MG63 (cell line): Measurements from ENCODE around the gene COL11A2. TPM values are rescaled to one million over a fixed set of nuclear protein-coding genes. Genes with fewer than 3 reads are reported as not detected.

ENCODE experiments used
- DNase-seq: peaks from one replicate; pipeline ENCODE4 v3.0.0-alpha.2; 2020
- H3K27me3 ChIP-seq: fragments of 250-450 bp; sonication (Bioruptor Pico); 2 replicates; pipeline ENCODE4 v1.5.1; 2020; ENCODE audit warnings: mild to moderate bottlenecking, moderate library complexity
- H3K36me3 ChIP-seq: fragments of 250-450 bp; sonication (Bioruptor Pico); 2 replicates; pipeline ENCODE4 v1.5.1; 2020; ENCODE audit warnings: mild to moderate bottlenecking, moderate library complexity
- H3K4me3 ChIP-seq: fragments of 250-450 bp; sonication (Bioruptor Pico); 2 replicates; pipeline ENCODE4 v1.5.1; 2020; ENCODE audit warnings: mild to moderate bottlenecking, moderate library complexity
- H3K9me3 ChIP-seq: fragments of 250-450 bp; sonication (Bioruptor Pico); 2 replicates; pipeline ENCODE4 v1.5.1; 2020; ENCODE audit warnings: mild to moderate bottlenecking, moderate library complexity
- total RNA-seq: library from RNA; depleted of rRNA; stranded (reverse); fragments of >200 nt; shearing (Covaris generic); gene quantifications from 2 replicates; pipeline ENCODE4 v1.2.3, GENCODE V29; 2014; ENCODE audit warnings: low replicate concordance

COL11A2 gene
- total RNA-seq, 1 experiment from 2014 or later, result 0.99 TPM

DNA sequence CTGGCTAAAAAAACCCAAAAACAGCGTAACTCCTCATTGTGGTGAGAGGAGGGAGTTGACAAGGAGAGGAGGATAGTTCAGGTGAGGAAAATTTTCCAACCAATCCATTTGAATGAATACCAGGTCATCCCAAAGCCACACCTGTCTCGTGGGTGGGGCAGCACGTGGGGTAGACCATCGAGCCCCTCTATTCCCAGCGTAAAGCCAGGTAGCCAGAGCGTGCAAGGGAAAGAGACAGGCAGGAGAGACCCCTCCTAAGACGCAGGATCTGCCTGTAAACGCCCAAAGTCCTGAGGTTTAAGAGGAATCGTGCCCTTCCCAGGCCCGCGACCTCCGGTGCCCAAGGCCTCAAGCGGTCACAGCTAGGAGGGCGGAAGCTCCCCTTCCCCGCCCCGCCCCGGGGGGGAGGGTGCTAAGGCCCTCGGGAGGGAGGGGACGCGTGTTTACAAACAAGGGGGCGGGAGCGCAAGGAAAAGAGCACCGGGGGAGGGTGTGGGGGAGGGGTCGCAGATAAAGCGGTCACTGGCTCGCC is 7.5 kb upstream of the COL11A2 start:
- H3K27me3 ChIP-seq, result no peaks in the 10 kb centered on the region
- H3K9me3 ChIP-seq, result no peaks in the 10 kb centered on the region
- peaks cover 86% of the 10 kb centered on the region for H3K36me3 ChIP-seq
- peak; percentile 98 for DNase-seq
- H3K4me3 ChIP-seq, result peak overlapping the region; percentile 96

DNA sequence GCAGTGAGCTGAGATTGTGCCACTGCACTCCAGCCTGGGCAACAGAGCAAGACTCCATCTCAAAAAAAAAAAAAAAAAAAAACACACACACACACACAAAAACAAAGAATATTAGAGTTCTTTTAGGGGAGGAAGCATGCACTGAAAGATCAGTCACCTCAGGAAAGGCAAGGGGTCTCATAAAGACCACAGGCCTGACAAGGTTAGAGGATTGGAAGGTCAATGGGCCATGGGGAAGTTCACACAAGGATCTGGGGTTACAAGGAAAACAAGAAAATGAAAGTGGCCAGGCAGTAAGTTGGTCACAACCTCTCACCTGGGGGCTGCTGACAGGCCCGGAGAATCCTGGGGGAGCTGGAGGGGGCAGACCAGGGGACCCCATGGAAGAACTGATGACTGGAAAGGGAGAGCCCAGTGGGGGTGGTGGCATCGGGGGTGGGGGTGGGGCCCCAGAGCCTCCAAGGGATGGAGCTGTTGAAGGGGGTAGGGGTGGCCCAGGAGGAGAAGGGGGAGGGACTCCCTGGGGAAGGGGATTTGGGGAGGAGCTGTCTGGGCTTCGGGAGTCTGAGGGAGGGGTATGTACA is 6.7 kb upstream of the COL11A2 start:
- Histone ChIP-seq H3K36me3 (peaks cover 86% of the 10 kb centered on the region), H3K4me3 (peak overlapping the region; percentile 96), H3K9me3 (no peaks in the 10 kb centered on the region), H3K27me3 (no peaks in the 10 kb centered on the region)
- DNase-seq, result no peak

DNA sequence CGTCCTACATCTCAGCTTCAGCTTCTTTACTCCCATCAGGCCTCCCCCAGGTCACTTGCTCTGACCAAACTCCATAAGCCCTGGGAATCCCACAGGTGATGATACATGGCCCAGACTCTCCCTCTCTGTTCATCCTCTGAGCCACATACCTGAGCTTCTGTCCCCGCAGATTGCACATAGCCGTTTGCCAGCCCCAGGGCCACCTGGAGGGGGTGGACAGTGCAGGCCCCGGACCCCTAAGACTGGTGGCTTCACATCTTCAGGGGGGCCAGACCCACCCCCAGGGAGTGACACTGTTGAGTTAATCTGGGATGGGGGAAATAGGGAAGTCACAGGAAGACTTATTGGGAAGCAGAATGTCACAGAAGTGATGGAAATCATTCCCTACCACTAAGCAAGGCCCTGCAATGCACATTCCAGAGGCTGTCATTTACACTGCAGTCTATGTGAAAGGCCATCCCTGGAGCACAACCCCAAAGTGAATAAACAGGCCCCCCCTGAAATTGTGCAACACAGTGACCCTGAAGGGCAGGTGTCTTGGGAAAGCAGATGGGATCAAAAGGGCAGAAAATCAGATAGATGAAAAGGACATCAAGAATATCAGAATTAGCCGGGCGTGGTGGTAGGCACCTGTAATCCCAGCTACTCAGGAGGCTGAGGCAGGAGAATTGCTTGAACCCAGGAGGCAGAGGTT is 6.0 kb upstream of the COL11A2 start:
- H3K36me3 ChIP-seq, result peaks cover 84% of the 10 kb centered on the region
- H3K9me3 ChIP-seq, result no peaks in the 10 kb centered on the region
- no peak overlapping the region for H3K4me3 ChIP-seq
- no peak for DNase-seq
- no peaks in the 10 kb centered on the region for H3K27me3 ChIP-seq

DNA sequence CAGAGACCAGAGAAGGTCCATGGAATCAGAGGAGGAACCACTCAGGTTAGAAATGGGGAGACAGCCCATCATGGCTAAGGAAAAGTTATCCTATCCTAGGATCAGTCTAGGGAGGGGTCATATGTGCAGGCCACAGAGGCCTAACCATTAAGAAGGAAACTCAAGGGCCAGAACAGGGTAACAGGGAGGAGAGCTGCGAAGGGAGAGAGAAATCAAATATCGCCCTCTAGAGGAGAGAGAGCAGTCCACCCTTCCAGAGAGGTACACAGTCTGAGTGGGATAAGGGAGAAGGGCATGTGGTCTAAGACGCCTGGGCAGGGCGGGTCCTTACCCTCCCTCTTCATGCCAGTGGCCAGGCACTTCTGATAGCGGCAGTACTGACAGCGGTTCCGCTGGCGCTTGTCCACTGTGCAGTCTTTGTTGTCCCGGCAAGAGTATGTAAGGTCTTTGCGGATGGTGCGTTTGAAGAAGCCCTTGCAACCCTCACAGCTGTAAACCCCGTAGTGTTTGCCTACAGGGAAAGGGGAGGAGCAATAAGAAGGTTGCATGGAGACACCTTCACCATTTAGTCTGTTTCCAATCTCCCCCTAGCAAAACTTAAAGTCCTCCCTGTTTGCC is 5.3 kb upstream of the COL11A2 start:
- peaks cover 76% of the 10 kb centered on the region for H3K36me3 ChIP-seq
- H3K4me3 ChIP-seq, result no peak overlapping the region
- no peaks in the 10 kb centered on the region for H3K9me3 ChIP-seq
- peak; percentile 74 for DNase-seq
- no peaks in the 10 kb centered on the region for H3K27me3 ChIP-seq

DNA sequence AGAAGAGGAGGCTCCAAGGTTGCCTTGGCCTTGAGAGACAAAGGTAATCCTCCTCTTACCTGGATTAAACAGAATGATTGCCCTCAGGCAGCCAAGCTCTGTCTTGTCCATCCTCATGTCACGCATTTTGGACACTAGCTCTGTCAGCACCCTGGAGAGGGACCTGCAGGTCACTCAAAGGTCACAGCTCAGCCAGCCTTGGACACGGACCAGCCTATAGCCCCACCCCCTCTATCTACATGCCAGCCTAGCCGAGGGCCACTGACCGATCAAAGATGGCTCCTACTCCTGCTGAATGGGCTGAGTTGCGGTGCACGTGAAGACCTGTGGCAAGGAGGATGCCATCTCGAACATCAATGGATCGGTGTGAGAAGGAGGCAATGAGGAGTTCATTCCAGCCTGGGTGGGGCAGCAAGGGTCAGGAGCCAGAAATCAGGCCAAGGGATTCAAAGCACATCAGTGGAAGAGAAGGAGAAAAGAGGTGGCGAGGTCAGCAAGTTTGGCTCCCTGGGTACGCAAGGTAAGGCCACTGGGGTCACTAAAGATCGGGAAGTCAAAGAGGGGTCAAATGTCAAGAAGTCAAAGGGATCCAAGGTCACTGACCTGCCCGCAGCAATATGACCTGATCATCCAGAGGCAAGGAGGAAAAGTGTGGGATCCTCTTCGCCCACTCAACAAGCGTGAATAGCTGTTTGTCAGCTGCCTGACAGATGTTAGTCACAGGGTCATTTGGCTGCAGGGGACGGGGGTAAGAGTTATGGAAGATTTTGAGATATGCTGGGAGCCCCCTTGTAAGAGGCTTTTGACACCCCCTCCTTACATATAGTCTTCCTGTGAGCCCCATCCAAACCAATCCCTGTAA is 3.3 kb upstream of the COL11A2 start:
- no peak for DNase-seq
- H3K9me3 ChIP-seq, result no peaks in the 10 kb centered on the region
- no peak overlapping the region for H3K4me3 ChIP-seq
- H3K36me3 ChIP-seq, result peaks cover 59% of the 10 kb centered on the region
- H3K27me3 ChIP-seq, result no peaks in the 10 kb centered on the region

DNA sequence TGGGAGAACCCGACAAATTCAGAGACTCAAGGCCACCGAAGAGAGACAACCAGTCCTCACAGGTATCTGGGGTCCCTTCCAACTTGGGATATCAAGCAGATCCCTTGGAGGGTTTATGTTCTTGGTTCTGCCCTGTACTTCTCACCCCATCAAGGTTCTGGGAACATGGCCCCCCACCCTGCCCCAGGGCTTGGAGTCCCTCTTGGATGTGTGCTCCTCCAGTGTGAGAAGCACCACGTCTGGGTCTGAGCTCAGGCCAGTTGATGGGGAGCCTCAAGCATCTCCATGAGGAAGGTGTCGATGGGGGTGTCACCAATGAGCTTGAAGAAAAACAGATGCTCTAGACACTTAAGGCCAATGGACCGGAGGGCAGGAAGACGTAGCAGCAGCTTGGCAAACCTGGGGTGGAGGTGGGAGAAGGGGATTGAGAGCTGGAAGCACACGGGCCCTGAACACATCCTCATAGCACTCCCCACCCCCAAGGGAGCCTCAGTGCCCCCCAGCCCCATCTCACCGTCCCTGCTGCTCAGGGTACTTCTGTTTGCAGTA is 2.2 kb upstream of the COL11A2 start:
- DNase-seq, result no peak
- no peak overlapping the region for H3K4me3 ChIP-seq
- H3K9me3 ChIP-seq, result no peaks in the 10 kb centered on the region
- no peaks in the 10 kb centered on the region for H3K27me3 ChIP-seq
- peaks cover 53% of the 10 kb centered on the region for H3K36me3 ChIP-seq

DNA sequence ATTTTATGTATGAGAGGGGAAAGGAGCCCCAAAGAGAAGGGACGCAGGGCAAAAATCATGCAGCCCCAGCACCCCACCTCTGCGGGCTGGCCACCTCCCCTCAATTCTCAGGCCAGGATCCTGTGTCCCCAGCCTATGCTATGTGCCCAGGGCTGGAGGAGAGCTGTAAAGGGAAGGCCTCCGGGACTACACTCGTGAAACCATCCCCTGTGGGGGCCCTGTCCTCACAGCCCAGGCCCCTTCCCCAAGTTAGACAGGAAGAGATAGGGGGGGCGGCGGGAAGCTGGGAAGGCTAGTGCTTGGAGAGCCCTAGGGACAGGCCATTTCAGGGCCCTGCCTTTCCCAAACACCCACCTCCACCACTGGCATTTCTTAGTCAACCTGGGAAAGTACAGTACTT is 1.4 kb upstream of the COL11A2 start:
- no peak for DNase-seq
- no peaks in the 10 kb centered on the region for H3K9me3 ChIP-seq
- no peaks in the 10 kb centered on the region for H3K27me3 ChIP-seq
- no peak overlapping the region for H3K4me3 ChIP-seq
- peaks cover 51% of the 10 kb centered on the region for H3K36me3 ChIP-seq

DNA sequence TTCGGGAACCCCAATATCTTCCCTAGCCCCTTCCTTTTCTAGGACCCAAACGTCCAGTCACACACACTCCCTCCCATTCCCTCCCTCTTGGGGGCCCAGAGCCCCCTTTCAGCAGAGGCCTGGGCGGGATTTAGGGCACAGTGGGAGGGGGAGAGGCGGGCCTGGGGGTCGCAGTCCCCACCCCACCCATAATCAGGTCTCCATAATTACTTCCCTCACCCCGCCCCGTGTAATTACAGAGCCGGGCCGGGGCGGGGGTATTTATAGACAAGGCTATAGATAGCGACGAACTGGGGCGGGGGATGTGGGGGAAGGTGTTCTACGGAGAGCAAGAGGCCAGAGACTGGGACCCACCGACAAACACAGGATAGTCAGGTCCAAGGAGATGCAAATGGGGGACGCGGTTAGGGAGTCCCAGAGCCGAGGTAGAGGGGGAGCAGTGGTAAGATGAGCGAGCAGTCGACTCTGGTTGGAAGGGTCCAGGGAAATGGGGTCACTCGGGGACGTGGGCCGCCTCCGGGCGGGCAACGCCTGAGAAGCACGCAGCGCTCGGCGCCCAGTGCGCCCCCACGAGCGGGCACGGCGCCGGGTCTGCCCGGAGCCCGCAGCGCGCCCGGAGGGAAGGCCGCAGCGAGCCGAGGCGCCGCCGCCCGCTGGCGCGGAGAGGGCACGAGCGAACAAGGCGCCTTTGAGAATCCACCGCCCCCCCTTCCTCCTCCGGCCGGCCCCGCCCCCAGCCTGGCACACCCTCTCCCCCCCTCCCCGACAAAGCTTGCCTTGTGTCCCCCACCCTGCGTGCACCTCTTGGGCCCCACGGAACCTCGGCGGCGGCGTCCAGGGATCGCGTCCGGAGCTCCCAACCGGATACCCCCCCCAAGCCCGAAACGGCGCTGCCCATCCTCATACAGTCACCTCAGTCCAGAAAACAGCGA is 670 bp upstream of the COL11A2 start:
- Histone ChIP-seq H3K27me3 (no peaks in the 10 kb centered on the region), H3K9me3 (no peaks in the 10 kb centered on the region), H3K36me3 (peaks cover 44% of the 10 kb centered on the region), H3K4me3 (no peak overlapping the region)
- DNase-seq, result no peak

DNA sequence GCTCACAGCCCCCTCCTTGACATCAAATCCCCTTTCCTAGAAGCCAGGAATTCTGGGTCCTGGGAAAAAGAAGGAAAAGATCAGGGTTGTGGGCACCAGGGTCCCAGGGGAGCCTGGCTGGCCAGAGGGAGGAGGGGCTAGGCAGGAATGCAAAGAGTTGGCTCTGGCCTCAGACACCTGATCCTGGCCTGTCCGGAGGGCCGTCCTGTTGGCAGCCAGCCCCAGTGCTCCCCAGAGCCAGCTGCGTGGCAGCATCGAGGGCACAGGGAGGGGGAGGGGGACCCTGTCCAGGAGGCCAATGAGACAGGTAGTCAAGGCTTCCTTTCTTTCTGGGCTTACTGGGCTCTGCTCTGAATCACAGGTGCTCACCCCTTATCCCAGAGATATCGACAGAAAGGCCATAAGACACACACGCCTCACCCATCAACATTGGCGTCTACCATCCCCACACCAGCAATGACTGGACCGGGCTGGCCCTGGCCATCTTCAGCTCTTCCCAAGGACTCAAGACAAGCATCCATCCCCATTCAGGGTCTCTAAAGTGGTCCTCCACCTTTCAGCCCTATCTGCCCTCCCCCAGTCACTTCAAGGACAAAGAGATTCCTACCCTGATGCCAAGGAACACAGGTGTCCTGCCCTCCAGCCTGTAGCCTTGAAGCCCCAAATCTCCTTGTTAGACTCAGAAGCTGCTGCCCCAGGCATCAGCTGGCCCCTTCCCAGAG is 723 bp downstream of the COL11A2 start:
- H3K9me3 ChIP-seq, result no peaks in the 10 kb centered on the region
- no peak overlapping the region for H3K4me3 ChIP-seq
- no peak for DNase-seq
- H3K36me3 ChIP-seq, result peaks cover 31% of the 10 kb centered on the region
- no peaks in the 10 kb centered on the region for H3K27me3 ChIP-seq

DNA sequence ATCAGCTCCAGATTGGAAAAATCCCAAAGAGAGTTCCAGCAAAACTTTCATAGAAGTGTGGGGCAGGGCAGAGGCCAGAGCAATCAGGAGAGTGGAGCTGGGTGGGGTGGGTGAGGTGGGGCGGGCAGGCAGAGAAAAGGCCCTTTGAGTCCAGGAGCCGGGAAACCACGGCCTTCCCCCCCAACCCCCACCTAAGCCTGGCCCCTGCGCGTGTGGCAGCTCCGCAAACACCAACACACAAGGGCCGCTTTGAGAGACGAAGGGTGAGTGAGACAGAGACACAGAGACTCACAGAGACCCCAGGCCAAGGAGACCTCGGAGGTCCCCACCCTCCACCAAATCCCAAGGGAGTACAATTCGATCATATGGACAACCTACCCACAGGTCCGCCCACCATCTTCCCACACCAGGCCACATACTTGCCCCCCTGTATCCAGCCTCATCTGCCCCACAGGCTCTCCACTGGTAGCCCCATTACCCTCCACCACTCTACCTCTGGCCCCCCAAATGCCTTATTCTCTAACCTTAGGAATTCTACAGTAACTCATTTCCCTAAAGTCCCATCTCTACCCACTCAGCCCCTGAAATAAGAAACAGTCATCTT is 1.7 kb downstream of the COL11A2 start:
- Histone ChIP-seq H3K36me3 (peaks cover 21% of the 10 kb centered on the region), H3K4me3 (no peak overlapping the region), H3K27me3 (no peaks in the 10 kb centered on the region), H3K9me3 (no peaks in the 10 kb centered on the region)
- DNase-seq, result no peak

DNA sequence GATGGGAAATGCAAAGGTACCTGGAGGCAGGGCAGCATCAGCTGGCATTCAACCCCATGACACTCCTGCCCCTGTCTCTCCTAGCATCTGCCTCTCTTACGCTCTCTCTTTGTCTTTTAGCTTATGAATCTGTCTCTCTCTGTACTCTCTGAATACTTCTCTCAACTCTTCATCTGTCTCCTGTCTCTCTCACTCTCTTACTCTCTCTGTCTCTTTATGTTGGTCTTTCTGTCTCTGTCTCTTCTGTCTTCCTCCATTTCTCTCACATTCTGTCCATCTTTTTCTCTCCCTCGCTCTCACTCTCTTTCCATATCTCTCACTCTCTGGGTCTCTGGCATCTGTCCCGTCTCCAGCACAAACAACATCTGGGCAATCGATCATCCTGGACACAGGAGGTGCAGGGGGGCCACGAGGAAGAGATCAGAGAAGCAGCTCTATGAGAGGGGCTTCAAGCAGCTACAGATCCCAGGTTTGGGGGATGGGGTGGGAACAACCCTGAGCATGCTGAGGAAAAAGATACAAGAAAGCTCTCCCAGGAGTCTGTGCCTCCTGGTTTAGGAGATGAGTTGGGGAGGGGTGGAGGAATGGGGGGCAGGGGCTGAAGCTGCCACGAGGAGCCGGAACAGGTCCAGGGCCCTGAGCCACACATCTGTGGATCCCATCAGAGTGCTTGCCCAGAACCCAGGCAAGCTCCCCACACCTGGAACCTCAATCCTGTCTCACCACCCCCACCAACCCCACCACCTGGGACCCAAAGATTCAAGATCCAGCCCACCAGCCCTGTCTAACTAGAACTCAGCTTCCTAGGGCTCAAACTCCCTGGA is 2.4 kb downstream of the COL11A2 start:
- Histone ChIP-seq H3K9me3 (no peaks in the 10 kb centered on the region), H3K4me3 (no peak overlapping the region), H3K36me3 (peaks cover 13% of the 10 kb centered on the region), H3K27me3 (no peaks in the 10 kb centered on the region)
- no peak for DNase-seq

DNA sequence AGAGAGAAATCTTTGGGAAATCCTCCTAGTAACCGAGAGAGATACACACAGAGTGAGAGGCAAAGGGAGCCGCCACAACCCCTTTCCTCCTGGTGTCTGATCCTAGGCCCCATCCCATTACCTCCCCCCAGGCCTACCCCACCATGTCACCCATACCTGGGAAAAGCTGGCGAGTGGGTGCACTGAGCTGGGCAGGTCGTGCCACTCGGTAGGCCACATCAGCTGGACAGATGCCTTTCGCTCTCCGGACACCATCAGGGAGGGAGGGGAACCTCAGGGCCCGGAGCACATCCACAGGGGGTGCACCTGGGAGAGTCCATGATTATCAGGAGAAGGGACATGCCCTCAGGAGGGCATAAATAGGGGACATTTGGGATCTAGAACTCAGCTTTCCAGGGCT is 3.1 kb downstream of the COL11A2 start:
- no peaks in the 10 kb centered on the region for H3K27me3 ChIP-seq
- no peaks in the 10 kb centered on the region for H3K9me3 ChIP-seq
- no peak for DNase-seq
- H3K36me3 ChIP-seq, result peaks cover 7% of the 10 kb centered on the region
- H3K4me3 ChIP-seq, result no peak overlapping the region

DNA sequence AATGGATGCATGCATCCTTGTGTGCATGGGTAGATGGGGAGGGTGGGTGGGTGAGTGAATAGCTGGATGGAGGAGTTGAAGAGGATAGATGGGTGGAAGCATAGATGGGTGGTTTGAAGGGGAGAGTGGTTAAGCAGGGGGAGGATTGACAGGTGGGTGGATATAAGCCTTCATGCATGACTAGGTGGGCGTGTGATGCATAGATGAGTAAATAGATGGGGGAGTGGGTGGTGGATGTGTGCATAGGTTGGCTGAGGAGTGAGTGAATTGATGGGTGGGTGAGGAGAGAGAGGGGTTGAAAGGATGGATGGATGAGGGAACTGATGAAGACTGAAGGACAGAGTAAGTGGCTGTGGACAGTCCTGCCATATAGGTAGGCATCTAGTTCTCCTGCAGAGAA is 4.5 kb downstream of the COL11A2 start:
- Histone ChIP-seq H3K27me3 (no peaks in the 10 kb centered on the region), H3K36me3 (no peaks in the 10 kb centered on the region), H3K9me3 (no peaks in the 10 kb centered on the region), H3K4me3 (no peak overlapping the region)
- no peak for DNase-seq

DNA sequence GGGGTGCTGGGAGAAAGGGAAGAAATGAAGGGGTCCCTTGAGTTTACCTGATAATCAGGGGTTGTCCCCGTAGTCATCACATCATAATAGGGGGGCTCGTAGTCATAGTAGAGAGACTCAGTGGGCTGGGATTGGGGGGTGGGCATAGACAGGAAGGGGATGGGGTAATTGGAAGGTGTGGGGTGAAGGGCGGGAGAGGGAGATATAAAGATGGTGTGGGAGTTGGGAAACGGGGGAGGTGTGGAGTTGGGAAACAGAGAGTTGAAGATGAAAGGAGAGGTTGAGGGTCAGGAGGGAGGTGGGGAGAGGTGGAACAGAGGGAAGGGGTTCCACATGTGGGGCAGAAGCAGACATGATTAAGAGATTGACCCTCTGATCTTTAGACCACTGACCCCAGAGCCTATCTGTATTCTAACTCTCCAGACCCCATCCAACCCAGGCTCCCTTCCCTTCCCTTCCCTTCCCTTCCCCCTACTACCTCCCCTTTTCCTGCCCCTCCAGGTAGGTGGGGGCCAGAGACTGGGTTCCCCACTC is 6.5 kb downstream of the COL11A2 start:
- H3K9me3 ChIP-seq, result no peaks in the 10 kb centered on the region
- H3K27me3 ChIP-seq, result no peaks in the 10 kb centered on the region
- no peaks in the 10 kb centered on the region for H3K36me3 ChIP-seq
- DNase-seq, result no peak
- H3K4me3 ChIP-seq, result no peak overlapping the region
